Right lung (tissue), 5 donors: Measurements from ENCODE around the gene SCARB1. TPM values are rescaled to one million over a fixed set of nuclear protein-coding genes. Genes with fewer than 3 reads are reported as not detected.

Experiments used
- DNase-seq, 2 donors: peaks; one replicate each; pipeline ENCODE4 v3.0.0-alpha.2; 2013
- polyA plus RNA-seq, 5 donors: library from polyadenylated mRNA; unstranded; fragments of 120-200 nt; gene quantifications; one replicate each; pipeline versions ENCODE4 v1.2.1 to v1.2.3, GENCODE V29; 2013; ENCODE audit warnings: inconsistent platforms in 1 of 5, low replicate concordance in 1 of 5; ENCODE audit not compliant: insufficient read length in 5 of 5, insufficient read depth in 1 of 5

SCARB1 gene
- polyA plus RNA-seq, 5 donors: 20.2 to 33.3 (median 30.2) TPM

- DNase-seq: no peak
Measured at GRCh38 chr12:124844411-124845397, 19.0 kb downstream of the SCARB1 start.

DNA sequence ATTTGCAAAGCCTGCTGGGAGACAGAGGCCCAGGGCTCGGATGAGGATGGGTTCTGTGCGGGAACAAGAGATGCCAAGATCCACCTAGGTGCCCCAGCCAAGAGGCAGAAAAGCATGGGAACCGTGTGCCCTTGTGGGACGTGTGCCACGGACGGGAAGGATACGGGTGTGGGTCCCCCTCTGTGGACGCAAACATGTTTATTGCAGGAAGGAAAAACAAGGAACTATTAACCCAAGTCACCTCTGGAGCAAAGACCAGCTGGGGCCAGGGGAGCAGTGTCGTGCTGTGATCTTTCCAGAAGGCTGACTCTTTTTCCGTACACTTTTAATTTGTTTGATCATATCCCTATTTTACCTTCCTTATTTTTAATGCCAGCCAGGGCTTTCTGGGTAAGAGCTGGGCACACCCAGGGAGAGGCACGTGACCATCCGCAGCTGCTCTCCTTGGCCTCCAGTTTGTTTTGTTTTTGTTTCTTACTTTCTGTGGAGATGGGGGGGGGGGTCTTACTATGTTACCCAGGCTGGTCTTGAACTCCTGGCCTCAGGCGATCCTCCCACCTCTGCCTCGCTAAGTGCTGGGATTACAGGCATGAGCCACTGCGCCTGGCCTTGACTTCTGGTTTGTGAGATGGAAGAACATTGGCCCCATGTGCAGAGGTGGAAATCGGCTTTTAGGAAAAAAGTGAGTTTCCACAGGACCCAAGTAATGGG lies 20.7 kb downstream of the SCARB1 start:
- DNase-seq: no peak

DNA sequence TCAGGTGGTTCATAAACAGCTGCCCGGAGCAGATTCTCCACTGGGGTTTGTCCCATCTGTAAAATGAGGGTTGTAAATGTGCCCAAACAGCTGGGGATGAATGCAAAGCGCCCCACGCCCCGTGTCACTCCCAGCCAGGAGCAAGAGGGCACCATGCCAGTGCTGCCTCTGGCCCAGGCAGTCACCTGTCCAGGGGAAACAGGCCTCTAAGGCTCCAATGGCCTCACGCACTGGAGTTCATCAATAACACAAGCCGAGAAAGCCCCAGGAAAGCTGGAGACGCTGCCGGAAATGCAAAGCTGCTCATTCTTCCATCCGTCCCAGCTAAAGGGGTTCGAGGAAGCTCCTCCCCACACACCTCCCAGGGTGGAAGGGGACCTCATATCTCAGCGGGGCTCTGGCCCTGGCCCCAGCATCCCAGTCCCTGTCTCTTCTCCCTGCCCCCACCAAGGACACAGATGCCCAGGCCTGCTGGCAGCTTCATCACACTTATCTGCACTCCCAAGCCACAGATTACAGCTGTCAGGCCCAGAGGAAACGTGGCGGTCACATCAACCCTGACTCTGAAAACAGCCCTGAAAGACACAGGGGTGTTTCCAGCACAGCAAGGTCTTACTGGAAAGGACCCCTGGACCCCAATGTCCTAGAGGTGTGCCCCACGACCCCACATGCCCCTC lies 21.5 kb downstream of the SCARB1 start:
- DNase-seq: no peak

GRCh38 chr12:124841558-124841945 lies 22.1 kb downstream of the SCARB1 start:
- DNase-seq: no peak

- DNase-seq: no peak
Measured at GRCh38 chr12:124837958-124838803, 25.5 kb downstream of the SCARB1 start.

GRCh38 chr12:124837249-124837897 lies 26.3 kb downstream of the SCARB1 start:
- no peak for DNase-seq

DNA sequence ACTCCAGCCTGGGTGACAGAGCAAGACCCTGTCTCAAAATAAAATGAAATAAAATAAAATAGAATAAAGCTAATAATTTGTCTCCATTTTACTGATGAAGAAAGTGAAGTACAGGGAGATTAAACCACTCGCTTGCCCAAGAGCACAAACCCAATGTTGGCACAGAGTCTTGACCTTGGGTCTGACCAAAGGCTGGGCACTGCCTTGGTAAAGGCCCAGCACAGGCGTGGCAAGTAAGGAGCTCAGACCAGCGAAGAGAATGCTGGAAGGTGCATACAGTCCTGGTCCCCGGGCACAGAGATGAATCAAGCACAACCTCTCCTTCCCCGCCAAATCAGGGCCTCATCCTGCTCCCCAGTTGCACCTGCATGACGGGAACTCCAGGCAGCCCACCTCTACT lies 26.9 kb downstream of the SCARB1 start:
- DNase-seq: no peak

- DNase-seq: no peak
Measured at GRCh38 chr12:124835656-124836410, 27.8 kb downstream of the SCARB1 start.

DNA sequence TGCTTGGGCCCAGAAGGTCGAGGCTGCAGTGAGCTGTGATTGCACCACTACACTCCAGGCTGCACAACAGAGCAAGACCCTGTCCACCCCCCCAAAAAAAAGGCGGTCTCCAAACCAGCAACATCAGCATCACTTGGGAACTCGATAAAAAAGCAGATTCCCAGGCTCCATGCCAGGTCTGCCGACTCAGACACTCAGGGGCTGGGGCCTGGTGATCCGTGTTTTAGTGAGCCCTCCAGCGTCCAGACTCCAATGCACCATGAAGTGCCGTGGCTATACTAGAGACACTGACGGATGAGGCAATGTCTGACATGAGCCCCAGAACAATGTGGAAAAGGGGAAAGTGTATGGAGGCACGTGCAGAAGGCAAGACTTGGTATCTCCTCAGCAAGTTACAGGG lies 28.8 kb downstream of the SCARB1 start:
- DNase-seq: no peak

- no peak for DNase-seq
Measured at GRCh38 chr12:124833693-124834122, 30.0 kb downstream of the SCARB1 start.

DNA sequence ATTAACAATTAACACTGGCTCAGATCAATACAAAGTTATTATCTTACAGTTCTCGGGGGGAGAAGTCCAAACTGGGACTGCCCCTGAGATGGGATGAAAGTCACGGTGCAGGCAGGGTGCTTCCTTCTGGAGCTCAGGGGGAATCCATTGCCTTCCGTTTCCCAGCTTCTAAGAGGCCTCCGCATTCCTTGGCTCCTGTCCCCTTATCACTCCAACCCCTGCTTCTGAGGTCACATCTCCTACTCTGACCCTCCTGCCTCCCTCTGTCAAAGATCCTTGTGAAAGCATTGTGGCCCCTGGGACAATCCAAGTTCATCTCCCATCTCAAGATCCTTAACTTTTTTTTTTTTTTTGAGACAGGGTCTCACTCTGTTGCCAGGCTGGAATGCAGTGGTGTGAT lies 30.8 kb downstream of the SCARB1 start:
- no peak for DNase-seq

DNA sequence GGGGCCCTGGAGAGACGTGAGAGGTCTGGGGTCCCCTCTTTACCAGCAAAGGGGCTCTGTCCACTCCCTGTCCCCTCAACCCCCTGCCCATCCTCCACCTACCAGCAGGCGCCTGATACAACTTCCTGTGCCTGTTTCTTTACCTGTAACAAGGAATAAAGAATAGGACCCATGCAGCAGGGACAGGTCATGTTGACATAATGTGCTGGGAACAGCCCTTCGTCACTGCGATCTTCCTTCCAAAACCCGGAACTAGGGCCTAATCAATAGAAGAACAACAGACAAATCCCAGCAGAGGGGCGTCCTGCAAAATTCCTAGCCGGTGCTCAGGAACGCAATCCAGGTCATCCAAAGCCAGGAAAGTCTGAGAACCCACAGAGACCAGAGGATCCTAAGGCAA lies 32.1 kb downstream of the SCARB1 start:
- no peak for DNase-seq

GRCh38 chr12:124830306-124830705 lies 33.4 kb downstream of the SCARB1 start:
- DNase-seq: no peak

DNA sequence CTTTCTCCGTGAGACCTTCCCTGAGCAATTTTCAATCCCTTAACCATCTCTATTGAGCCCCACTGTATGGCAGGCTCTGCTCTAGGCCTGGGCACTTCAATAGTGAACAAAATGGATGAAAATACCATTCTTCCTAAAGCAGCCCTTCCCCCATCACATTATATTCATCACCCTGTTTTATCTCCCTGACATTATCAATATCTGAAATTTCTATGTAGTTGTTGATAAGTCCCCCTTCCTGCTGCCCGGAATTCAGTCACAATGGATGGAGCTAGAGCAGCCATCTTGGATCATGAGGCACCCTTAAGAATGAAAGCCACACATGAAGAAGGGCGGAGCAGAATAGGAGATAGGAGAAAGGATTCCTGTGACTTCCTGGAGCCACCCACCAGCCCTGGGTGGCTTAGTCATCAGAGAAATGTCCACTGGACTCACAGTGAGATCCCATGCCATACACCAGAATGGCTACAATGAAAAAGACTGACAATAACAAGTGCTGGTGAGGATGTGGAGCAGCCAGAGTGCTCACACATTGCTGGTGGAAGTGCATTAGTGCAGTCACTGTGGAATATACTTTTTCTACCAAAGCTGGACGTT lies 33.9 kb downstream of the SCARB1 start:
- no peak for DNase-seq

GRCh38 chr12:124829008-124829707 lies 34.5 kb downstream of the SCARB1 start:
- DNase-seq: no peak

- no peak for DNase-seq
Measured at GRCh38 chr12:124828264-124829007, 35.2 kb downstream of the SCARB1 start.

DNA sequence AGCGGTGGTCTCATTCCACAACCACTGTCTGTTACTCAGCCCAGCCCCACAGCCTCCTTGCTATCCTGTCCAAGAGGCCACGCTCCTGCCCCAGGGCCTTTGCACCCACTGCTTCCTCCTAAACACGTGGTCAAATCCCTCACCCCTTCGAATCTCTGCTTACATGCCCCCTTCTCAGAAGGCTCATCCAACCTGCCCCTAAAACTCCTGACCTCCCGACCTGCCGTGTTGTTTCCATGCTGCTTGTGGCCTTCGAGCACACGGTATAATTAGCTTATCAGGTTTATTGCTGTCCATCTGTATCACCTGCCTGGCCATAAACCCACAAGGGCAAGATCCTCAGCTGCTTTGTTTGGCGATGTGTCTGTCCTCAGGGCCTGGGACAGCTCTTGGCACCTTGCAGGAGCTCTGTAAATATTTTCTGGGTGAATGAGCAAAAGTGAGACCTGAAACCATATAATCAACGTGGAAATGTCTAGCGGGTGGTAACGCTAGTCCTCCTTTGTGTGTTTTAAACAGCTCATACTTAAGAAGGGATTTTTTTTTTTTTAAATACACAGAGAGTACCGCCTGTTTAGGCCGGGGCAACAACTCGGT lies 36.0 kb downstream of the SCARB1 start:
- DNase-seq: no peak

GRCh38 chr12:124824195-124824594 lies 39.5 kb downstream of the SCARB1 start:
- no peak for DNase-seq
